GM19025 (cell line): ENCODE results near the gene C15orf62.

ENCODE experiments used
- ATAC-seq: cut with Tn5 transposase; IDR thresholded peaks from one replicate; pipeline ENCODE4 v1.9.1; 2021; ENCODE audit warnings: mild to moderate bottlenecking, low read depth, moderate library complexity; ENCODE audit not compliant: unreplicated experiment

Gene C15orf62, protein sequence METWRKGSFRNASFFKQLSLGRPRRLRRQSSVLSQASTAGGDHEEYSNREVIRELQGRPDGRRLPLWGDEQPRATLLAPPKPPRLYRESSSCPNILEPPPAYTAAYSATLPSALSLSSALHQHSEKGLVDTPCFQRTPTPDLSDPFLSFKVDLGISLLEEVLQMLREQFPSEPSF

DNA sequence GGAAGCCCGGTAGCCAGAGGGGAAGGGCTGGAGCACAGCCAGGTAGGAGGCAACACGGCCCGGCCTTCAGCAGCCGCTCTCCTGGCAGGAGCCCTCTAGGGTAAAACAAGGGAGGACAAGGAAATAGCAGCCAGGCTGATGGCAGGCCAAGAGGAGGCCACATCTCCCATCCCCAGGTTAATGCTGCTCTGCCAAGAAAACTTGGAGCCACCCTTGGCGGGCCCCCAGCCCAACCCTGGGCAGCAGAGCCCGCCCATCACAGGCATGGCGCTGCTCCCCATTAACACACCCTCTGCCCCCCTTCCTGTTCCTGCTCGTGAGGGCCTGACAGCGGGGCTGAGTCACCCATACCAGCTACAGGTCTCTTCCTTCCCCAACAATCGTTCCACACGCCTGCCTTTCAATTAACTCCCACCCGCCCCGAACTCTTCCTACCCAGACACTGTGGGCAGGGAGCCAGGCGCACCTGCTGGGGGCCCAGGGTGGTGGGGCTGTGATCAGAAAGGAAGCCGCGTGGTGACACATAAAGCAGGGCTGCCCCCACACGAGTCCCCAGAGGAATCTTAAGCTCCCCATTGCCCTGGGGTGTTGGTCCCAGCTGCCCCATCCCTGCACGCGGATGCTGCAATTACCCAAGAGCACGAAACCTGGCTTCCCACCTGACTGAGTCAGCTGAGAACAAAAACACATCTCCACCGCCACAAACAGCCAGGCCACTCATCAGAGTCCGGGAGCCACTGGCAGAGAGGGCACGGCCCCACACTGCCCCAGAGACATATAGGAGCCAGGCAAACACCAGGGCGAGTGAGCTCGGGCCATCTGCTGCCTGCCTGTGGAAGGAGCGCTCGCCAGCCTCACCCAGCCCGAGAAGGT, at the start of gene C15orf62:
TSS of gene C15orf62 (plus strand) at position 707 of the 873 bp plus-strand sequence. CDS start 516 bp downstream, outside the sequence.
- ATAC-seq: no peak

- ATAC-seq: no peak
Observed at GRCh38 chr15:40721701-40722100, 48.1 kb upstream of the C15orf62 start.

- no peak for ATAC-seq
Observed at GRCh38 chr15:40722354-40722753, 47.4 kb upstream of the C15orf62 start.

- ATAC-seq: no peak
Observed at GRCh38 chr15:40722934-40723333, 46.8 kb upstream of the C15orf62 start.

DNA sequence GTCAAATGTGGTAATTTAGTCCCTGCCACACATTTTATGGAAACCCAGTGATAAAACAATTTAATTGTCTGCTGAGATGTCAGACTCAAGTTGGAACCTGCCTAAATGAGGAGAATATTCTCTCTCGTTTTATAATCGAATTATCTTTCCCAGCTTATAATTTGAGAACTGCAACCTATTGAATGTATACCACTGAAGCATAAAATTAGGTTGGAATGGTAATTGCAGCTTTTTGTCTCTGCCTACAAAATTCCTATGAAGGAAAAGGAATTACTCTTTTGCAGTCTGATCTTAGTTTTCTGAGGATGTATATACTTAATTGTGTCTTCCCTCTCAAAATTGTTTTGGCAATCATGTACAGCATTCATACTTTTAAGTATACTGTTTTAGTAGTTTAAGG, 45.9 kb upstream of the C15orf62 start:
- no peak for ATAC-seq

- ATAC-seq: no peak
Observed at GRCh38 chr15:40731034-40731433, 38.7 kb upstream of the C15orf62 start.

GRCh38 chr15:40736575-40736974, 33.2 kb upstream of the C15orf62 start:
- no peak for ATAC-seq

GRCh38 chr15:40737048-40737447, 32.7 kb upstream of the C15orf62 start:
- ATAC-seq: no peak

DNA sequence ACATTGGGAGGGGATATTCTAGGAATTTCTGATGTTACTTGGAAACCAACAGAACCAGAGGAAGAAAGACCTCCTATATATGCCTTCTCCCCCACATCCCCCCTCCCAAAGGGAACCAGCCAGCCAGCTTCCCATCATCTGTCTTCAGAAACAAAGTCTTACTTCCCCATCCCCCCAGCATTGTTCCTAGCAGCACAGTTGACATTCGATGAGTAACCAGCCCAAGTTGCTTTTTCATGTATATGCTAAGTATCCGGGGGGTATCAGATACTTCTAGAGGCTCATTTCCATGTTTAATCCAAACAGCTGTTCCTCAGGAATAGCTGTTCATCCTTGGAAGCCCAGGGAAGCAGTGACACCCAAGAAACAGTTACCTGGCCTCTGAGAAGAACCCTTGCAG, 30.7 kb upstream of the C15orf62 start:
- ATAC-seq: no peak

- no peak for ATAC-seq
Observed at GRCh38 chr15:40739854-40740253, 29.9 kb upstream of the C15orf62 start.

DNA sequence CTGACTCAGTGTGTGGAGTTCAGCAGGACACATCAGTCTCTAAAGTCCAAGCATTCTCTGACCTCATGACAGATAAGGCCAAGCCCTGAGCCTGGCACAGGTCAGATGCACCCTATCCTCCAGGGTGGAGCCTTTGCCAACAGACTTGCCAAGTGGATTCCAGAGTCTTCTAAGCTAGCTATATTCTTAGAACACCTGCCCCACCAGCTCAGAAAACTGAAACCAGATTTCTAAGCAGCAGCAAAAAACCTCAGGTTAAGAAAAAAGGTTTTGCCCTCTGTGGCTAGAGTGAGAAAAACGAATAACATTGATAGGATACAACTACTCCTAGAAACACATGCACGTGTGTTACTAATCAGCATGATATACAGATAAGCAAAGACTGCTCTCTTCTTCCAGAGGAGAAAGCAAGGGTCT, 26.3 kb upstream of the C15orf62 start:
- ATAC-seq: no peak

DNA sequence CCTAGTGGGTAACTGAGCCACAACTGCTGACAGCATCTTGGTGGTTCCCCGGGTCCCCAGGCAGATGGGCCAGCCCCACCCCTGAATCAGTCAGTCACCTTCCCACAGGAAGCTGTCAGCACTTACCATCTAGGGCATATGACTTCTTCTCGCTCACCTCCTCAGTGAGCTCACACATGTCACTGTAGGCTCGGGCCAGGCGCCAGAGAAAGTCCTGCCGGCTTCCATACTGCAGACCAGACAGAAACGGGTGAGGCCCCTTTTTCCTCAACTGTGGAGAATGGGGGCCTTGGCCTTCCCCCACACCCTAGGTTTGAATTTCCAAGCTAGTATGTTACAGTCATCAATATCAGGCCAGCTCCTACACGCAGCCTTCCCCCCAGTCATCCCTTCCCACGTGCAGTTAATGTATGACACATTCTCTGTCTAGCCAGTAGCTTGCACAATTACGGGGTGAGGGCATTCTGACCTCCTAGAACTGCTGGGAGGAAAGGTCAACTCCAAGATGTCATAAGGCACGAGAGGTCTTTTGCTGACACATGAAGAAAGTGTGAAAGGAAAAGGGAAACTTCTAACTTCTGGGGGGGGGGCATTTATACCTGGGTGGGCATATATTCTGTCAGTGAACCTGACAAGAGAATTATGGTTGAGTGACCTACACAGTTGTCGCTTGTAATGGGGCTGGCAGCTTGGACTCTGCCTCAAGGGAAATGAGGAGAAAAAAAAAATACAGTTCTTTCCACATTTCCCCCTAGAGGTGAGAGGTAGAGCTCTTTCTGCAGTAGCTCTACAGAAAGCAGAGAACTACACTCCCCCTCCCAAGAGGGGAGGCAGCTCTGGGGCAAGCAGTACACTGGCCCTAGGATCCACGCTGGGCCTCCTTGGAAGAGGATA, 25.6 kb upstream of the C15orf62 start:
- no peak for ATAC-seq

DNA sequence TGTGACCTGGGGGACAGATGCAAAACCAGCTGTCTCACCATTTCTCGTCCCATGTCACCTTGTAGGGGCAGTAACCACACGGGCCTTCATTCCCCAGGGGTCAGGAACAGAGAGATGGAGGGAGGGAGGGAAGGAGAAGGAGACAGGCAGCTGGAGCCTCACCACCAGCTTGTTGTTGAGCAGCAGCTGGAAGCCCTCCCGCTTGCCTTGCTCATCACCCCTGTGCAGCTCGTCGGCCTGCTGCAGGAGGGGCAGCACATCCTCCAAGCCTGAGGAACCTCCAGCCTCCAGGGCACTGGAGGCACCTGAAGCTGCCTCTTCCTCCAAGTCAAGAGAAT, 25.0 kb upstream of the C15orf62 start:
- ATAC-seq: no peak

GRCh38 chr15:40746916-40747418, 22.8 kb upstream of the C15orf62 start:
- ATAC-seq: no peak

DNA sequence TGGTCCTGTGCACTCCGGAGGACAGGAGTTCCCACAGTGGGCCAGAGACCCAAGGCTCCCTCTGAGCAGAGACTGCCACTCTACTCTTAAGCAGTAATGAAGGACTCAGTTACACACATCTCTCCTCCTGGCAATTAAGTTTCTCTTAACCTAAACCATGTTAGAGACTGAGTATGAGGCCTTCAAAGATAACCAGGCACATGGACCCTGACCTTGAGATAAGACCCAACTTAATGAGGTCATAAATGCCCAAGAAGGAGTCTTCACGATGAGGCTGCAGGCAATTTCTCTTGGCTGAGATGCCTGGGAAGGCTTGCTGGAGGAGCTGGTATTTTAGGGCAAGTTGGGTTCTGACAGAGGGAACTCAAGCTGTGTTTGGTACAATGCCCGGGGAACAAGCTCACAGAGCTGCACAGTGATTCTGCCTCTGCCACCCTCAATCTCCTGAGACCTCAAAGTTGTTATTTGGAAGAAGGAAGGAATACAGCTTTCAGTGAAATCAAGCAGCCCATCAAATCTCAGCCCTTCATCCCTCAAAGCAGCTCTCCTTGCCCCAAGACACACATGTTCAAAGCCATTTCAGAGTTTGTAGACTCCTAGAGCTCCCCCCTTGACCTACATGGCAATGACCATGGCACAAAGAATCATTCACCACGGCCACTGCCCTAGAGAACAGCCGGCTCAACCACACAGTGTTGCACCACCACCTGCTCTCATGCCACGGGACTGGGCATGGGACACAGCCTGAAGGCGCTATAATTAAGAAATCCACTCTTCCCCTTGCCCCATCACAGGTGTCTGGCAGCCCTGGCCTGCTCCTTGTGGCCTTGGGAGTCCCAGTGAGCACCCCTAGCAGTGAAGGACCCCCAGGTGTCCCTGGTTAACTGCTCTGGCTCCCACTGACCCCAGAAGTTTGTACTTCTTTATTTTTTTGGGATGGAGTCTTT, 21.8 kb upstream of the C15orf62 start:
- ATAC-seq: no peak

DNA sequence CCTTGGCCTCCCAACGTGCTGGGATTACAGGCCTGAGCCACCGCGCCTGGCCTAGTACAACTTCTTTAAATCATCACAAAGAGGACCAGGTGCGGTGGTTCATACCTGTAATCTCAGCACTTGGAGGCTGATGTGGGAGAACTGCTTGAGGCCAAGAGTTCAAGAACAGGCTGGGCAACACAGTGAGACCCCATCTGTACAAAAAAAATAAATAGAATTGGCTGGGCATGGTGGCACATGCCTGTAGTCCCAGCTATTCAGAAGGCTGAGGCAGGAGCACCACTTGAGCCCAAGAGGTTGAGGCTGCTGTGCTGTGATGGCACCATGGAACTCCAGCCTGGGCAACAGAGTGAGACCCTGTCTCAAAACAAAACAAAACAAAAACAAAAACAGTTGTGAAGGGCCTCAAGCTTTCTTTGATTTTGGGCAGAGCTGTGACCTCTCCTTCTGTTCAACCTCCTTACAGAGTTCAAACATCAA, 20.6 kb upstream of the C15orf62 start:
- no peak for ATAC-seq

DNA sequence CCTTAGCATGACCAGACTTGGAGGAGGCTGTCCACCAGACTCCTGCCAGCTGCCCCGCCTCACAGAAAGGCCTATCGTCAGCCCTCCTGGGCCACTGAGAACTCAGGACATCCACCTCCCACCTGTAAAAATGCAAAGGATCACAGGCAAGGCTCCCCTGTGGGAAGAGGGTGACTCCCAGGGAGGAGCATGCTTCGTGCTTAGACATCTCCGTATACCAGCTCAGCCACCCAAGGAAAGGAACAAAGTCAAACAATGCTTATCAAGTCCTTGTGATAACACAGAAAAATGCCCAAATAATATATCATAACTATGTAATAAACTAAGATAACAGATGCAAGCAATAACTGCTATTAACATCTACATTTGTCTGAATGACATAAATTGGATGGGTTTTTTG, 18.9 kb upstream of the C15orf62 start:
- ATAC-seq: no peak

DNA sequence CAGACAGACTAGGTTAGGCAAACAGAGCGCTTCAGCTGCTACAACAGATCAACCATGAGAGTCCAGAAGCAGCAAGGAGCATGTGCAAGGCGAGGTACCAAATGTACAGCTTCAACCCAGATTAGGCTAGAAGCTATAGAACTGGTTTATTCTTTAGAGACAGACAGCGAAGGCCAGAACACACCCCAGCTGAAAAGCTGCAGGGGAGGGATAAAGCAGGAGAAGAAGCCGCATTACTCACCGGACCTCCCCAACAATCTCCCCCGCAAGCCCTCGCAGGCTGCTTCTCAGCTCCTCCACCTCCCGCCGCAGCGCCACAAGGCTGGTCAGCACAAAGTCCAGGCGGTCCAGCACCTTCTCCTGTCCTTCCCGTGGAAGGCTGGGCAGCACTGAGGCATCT, 18.0 kb upstream of the C15orf62 start:
- ATAC-seq: no peak

- ATAC-seq: no peak
Observed at GRCh38 chr15:40754574-40754882, 15.3 kb upstream of the C15orf62 start.
